Mesenteric fat pad (tissue), 1 donor: ENCODE results near the gene HSBP1L1. TPM values are rescaled to one million over a fixed set of nuclear protein-coding genes. Genes with fewer than 3 reads are reported as not detected.
A peak's percentile ranks its signal among the peaks of the same experiment; 100 is the strongest.

Source experiments
- DNase-seq: peaks from one replicate; pipeline ENCODE4 v3.0.0-alpha.2; 2020; ENCODE audit warnings: low spot score
- total RNA-seq: library from RNA; stranded (reverse); fragmentation: NEBNext Ultra II Directional; extraction: Animal tissue kit (Norgen Biotek cat#: 25700); gene quantifications from one replicate; pipeline ENCODE4 v1.2.1, GENCODE V29; 2021
- donor health status: DM: yes; HTN: yes; CAD: no.

Gene HSBP1L1
- total RNA-seq, 1 donor from 2014 or later, result 18.8 TPM

DNA sequence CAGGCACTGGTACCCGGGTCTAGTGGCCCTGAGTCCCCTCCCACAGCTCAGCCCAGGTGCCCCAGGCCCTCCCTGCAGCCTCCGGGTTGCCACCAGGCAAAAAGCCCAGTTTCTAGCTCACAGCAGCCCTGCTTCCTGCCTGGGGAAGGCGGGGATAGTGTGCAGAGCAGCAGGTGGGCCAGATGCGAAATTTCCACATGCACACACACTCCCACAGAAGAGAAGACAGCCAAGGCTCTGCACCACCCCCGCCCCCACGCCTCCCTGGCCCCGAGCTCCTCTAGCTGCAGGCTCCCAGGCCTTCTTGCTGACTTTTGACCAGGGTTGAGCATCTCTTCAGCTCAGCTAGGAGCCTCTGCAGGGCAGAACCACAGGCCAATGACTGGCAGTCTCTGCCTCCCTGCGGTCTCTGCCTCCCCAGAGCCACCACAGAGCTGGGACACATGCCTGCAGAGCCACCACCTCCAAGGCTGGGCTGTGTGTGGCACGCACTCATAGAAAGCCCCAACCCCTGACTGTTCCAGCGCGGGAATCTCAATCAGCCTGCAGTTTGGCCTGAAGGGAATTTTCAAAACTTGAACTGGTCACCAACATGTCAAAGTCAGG lies 20.2 kb upstream of the HSBP1L1 start:
- peak; percentile 71 for DNase-seq

DNA sequence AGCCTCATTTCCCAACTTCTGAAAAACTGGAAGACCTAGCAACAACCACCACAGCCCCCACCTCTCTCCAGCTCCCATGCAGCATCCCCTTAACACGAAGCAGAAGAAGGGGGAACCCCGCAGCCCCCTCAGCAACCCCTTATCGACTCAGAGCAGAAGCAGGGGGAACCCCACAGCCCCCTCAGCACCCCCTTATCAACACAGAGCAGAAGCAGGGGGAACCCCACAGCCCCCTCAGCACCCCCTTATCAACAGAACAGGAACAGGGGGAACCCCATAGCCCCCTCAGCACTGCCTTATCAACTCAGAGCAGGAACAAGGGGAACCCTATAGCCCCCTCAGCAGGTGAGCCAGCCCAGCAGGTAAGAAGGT lies 19.7 kb upstream of the HSBP1L1 start:
- DNase-seq, result peak; percentile 62

DNA sequence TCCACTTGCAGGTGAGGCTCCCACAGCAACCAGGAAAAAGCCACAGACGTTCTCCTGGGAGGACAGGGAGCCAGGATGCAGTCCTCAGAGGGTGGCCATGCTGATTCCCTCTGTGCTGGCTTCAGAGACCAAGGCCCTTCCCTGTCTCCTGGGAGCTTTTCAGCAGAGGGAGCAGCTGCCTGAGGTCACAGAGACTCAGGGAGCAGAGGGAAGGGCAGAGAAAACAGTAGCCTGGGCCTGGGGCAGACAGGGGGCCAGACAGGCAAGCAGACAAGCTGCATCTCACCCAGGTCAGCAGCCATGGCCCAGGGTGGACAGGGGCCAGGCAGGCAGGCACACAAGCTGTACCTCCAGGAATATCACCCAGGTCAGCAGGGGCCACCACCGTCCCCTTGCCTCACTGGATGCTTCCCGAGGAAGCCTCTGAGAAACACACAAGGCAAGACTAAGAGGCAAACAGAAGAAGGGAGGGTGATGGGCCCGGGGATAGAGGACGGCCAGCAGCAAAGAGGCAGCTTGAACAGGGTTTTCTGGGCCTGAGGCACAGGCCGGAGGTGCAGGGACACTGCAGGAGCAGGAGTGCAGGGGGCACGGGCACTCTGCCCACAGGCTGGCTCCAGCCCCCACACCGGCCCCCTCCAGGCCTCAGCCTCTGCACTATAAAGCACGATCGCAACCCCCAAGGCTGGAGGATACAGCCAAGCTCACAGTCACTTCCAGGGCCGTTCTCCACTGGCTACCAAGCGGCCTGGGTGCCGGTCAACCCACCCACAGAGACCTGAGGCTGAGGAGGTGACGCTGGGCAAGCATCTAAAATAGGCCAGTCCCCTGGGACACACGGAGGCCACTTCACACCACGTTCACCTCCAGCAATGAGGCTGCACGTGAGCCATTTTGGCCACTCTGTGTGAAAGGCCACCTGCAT lies 19.1 kb upstream of the HSBP1L1 start:
- DNase-seq, result peak; percentile 84

DNA sequence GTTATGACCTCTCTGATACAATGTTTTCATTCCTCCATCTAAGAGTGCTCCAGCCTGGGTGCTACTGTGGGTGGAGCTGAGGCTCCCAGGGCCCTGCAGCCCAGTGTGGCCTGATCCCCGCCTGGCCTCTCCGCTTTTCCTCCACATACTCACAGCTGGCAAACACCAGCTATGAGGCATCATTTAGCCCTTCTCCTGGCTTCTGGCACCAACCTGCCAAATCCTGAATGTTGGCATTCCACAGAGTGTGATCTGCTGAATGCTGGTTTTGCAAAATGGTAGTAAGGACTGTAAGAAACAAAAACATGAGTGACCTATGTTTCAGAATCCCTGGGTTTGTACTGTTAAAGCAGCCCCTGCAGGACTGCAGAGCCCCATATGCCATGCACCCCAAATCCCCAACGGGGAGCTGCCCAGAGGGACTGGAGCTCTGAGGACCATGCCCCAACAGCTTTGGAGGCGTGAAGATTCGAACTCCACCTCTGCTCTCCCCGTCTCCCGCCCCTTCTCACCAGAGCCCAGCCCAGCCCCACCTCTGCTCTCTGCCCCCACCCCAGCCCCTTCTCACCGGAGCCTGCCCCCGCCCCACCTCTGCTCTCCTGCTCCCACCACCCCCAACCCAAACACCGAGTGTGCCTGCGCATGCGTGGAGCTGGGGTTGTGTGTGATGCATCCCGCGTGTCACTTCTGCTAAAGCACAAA lies 17.2 kb upstream of the HSBP1L1 start:
- DNase-seq, result no peak

DNA sequence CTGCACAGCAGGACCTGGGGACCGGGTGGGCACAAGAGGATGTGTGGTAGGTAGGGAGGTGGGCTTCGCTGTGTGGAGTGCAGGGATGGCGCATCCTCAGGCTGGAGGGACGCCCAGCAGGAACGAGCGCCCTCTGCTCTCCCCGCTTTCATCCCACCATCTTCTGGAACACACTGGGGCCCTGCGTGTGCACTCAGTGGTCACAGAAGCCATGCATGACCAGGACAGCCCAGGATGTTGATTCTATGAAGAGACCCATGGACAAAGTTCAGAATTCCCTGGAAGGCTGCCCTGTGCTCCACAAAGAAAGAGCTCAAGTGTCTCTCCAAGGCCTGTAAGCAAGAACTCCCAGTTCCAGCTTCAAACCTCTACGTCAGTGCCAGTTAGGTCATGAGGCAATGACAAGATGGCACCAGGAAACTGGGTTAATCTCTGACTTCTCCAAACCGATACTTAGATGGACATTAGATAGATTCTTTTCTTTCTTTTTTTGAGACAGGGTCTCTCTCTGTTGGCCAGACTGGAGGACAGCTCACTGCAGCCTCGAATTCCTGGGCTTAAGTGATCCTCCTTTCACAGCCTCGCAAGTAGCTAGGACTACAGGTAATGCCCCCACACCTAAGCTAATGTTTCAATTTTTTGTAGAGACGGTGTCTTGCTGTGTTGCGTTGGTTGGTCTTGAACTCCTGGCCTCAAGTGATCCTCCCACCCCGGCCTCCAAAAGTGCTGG lies 16.4 kb upstream of the HSBP1L1 start:
- DNase-seq, result peak; percentile 37

DNA sequence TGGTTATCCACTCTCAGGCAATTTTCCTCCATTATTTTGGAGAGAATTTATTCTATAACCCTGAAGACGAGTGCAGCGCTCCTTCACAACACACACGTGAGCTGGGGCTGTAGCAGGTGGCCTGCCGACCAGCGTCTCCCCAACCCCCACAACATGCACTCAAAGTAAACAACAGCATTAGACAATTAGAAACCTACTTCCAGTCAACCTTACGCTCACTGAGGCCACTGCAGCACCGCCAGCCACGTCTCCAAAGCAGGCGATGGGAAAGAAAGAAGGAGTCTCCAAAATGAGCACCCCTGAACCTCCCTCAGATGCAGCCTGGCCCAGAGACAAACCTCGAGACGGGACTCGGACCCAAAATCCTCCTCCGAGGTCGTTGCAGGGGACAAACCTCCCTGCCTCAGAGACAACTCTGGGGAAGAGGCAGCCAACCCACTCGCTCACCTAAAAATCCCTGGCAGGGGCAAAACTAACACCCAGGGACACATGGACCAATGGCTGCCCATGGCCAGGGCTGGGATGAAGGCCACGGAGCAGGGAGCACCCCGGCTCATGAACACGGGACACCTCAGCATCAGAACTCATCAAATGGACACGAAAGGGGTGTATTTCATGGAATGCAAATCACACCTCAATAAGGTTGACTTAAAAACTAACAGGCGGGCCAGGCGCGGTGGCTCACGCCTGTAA lies 15.6 kb upstream of the HSBP1L1 start:
- peak; percentile 82 for DNase-seq

DNA sequence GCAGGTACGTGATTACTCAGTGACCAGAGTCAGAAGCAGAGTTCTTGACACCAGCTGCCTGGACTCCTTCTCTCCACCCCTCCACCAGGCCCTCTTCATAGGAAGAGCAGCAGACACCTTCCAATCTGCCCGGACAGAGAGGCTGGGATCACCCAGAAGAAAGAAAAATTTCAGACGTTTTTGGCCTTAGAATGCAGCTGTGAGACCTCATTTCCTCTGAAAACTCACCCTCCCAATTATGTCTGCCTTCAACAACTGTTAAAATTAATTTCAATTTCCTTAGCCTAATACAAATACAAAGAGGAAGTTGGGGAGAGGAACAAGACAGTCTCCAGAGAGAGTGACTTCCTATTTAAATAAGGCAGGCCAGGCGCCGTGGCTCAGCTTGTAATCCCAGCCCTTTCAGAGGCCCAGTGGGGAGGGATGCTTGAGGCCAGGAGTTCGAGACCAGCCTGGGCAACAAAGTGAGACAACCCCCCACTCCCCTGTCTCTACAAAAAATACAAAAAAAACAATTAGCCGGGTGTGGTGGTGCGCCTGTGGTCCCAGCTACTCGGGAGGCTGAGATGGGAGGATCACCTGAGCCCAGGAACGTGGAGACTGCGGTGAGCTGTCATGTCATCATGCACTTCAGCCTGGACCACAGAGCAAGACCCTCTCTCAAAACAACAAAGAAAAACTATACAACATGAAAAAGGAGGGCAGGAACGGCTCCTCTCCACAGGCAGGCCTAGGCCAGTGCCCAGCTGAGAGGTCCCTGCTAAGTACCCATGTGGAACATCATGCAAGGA lies 14.6 kb upstream of the HSBP1L1 start:
- DNase-seq, result peak; percentile 81

DNA sequence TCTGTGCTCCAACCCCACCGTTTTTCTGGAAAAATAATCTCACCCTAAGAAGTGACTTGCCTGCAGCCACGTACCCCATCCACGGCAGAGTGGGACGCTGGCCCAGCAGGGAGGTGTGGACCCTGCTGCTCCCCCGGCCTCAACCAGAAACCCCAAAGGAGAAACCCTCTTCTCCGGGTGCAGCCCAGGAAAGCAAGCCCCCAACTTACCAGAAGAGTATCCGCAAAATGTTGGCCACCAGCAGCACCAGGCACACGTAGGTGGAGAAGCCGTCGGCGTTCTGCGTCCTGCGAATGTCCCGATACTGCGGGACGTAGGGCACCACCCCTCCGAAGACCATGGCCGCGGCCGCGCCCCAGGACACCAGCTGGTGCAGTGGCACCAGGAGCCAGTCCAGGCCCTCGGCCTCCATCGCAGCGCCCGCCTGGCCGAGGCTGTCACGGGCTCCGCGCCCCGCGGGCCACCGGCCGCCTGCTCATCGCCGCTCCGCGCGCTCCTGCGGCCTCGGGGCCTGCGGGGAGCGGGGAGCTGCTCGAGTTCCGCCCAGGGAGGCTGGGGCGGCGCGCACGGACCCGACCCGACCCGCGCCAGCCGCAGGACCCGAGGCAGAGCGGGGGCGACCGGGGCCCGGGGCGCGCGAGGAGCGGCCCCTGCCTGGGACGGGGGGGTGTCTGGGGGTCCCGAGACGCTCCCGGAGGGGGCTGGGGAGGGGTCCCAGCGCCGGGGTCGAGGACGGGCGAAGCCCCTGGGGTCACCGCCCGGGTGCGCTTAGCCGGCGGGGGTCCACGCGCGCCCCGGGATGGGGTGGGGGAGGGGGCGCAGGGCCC lies 13.7 kb upstream of the HSBP1L1 start:
- peak; percentile 90 for DNase-seq

DNA sequence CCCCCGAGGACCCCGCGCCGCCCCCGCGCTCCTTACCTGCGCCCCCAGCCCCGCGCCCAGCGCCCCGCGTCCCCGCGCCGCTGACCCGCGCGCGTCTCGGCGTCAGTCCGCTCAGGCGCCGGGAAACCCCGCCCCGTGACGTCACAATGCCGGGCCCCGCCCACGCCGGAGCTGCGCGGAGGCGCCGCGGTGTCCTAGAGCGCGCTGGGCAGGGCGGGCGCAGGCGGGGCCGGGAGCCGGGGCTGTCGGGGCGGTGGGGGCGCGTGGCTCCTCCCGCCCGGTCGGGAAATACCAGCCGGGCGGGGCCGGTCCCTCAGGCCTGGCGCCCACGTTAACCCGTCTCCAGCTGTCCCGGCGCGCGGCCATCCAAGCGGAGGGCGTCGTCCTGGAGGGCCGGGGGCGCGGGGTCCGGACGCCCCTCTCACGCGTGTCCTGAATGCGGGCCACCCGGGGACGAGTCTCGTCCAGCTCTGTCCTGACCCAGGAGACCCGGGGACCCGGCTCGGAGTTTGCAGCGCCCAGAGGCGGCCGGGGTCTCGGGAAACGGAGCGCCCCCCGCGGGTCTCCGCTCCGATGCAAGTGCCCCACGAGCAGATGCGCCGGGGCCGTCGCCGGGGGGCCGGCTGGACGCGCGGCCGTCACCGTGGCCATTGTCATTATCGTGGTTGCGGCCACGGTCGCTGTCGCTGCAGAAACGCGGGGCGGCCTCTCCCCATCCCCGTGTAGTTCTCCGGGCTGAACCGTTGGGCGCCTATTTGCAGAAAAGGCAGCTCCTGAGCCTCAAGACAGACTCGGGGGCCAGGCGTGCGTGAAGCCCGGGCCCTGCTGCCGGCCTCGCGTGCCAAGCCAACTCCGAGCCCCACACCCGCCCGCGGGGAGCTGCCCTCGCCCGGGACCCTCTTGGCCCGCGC lies 12.6 kb upstream of the HSBP1L1 start, which contains the start of gene SLC66A2:
Gene SLC66A2 (minus strand): TSS at position 109 of the 911 bp plus-strand sequence. CDS start 727 bp downstream, outside the sequence.
- peak; percentile 99 for DNase-seq

DNA sequence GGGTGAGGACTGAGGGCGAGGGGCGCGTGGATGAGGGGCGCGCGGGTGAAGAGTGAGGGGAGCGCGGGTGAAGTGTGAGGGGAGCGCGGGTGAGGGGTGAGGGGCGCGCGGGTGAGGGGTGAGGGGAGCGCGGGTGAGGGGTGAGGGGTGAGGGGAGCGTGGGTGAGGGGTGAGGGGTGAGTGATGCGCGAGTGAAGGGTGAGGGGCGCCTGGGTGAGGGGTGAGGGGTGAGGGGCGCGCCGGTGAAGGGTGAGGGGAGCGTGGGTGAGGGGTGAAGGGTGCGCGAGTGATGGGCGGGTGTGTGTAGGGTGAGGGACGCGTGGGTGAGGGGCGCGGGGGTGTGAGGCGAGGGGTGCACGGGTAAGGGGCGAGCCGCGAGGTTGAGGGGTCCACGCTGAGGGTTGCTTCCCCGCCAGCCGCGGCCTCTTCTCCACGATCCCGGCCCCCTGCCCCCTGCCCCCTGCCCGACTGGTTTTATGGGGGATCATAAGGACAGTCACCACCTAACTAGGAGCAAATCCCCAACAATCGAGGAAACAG lies 11.9 kb upstream of the HSBP1L1 start:
- DNase-seq, result peak; percentile 81

DNA sequence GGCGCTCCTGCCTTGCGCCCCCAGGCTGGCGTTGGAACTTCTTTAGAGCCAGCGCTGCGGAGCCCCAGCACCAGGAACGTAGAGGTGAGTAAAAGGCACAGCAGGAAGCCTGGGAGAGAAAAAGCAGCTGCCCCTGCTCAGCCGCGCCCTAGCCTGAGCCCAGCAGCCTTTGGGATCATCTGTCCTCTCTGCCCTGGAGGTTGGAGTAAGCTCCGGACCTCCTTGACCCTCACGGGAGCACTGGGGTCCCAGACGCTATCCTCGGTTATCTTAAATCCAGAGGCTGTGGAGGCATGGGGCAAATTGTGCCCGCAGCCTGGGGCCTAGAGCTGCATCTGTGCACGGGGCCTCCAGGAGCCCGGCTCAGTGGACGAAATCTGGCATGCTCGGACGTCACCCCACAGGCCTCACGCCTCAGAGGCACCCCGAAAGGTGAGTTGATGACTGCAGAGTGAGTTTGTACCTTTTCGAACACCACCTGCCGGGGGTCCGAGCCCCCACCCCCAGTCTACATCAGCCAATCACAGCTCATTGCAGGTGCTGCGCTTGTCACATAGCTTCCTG lies 11.4 kb upstream of the HSBP1L1 start:
- DNase-seq, result peak; percentile 81

DNA sequence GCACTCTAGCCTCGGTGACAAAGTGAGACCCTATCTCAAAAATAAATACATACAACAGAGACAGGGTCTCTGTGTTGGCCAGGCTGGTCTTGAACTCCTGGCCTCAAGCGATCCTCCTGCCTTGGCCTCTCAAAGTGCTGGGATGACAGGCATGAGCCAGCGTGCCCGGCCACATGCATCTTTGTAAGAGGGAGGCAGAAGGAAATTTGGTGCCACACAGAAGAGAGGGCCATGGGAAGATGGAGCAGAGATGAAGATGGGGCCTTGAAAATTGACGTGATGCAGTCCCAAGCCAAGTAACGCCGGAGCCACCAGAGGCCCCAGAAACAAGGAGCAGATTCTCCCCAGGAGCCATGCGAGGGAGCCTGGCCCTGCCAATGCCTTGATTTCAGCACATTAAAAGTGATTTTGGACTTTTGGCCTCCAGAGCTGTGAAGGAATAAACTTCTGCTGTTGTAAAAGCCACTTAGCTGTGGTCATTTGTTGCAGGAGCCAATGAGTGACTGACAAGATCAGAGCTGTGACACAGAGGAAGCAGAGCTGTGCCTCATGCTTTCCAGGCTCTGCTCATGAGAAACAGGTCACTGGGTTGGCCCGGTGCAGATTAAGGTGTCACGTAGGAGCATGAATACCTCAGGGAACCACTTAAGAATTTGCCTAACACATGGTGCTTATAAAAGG lies 10.3 kb upstream of the HSBP1L1 start:
- peak; percentile 84 for DNase-seq

DNA sequence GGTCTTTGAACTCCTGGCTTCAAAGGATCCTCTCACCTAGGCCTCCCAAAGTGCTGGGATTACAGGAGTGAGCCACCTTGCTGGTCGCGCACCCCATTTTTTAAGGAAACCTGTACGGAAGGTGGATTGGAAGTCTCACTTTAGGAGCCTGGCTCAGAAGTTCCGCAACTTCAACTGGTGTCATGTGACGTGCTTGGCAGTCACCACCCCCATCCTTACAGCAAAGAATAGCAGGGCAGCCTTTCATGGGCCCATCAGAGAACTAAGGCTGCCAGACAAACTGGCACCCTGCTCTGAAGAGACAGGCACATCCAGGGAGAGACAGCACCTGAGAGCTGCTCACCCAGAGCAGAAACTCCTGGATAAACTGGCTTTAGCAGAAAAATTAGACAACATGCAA lies 9.7 kb upstream of the HSBP1L1 start:
- peak; percentile 53 for DNase-seq

DNA sequence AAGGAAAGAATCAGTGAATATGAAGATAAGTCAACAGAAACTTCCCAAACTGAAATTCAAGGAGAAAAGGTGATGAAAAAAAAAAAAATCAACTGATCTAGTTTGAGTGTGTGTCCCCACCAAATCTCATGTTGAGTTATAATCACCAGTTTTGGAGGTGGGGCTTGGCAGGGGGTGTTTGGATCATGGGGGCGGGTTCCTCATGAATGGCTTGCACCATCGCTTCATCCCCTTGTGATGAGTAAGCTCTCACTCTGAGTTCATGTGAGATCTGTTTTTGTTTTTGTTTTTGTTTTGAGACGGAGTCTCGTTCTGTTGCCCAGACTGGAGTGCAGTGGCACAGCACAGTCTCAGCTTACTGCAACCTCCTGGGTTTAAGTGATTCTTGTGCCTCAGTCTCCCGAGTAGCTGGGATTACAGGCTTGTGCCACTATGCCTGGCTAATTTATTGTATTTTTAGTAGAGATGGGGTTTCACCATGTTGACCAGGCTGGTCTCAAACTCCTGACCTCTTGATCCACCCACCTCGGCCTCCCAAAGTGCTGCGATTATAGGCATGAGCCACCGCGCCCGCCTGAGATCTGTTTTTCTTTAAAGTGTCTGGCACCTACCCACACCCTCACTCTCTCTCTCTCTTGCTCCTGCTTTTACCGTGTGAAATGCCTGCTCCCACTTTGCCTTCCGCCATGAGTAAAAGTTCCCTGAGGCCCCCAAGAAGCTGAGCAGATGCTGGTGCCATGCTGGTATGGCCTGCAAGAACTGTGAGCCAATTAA lies 9.0 kb upstream of the HSBP1L1 start:
- peak; percentile 41 for DNase-seq

DNA sequence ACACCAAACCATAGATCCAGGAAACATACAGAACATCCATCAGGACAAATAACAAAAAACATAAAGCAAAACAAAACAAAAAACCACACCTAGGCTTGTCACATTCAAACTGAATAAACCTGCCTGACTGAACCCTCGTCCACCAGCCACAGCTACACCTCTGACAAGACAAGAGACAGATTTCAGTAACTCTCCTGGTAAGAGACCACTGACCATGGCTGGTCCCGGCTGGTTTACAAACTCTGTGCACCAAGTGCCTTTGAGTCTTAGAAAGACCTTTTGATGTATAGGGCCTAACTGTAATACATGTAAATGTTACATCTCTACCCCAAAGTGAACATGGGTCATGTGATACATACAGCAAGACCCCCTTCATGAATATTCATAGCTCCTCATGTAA lies 8.2 kb upstream of the HSBP1L1 start:
- DNase-seq, result no peak

DNA sequence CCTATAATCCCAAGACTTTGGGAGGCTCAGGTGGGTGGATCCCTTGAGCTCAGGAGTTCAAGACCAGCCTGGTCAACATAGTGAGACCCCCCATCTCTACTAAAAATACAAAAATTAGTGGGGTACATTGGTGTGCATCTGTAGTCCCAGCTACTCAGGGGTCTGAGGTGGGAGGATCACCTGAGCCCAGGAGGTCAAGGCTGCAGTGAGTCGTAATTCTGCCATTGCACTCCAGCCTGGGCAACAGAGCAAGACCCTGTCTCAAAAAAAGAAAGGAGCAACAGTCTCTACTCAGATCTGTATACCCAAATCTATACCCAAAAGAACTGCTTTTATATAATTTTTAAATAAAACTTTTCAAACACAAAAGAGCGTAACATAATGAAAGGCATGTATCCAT lies 5.5 kb upstream of the HSBP1L1 start:
- DNase-seq, result no peak
